GM12872 (cell line): ENCODE data around the gene FIZ1.

ENCODE experiments used
- TF ChIP-seq, protein P1 (sequence below): IDR thresholded peaks from 3 replicates; pipeline ENCODE4 v1.5.1; 2011; ENCODE audit warnings: low read depth, mild to moderate bottlenecking, low read length, moderate library complexity; ENCODE audit not compliant: insufficient read depth

Gene FIZ1

GRCh38 chr19:55626350-55626749 lies 27.0 kb upstream of the FIZ1 start:
- TF ChIP-seq, protein P1, sequence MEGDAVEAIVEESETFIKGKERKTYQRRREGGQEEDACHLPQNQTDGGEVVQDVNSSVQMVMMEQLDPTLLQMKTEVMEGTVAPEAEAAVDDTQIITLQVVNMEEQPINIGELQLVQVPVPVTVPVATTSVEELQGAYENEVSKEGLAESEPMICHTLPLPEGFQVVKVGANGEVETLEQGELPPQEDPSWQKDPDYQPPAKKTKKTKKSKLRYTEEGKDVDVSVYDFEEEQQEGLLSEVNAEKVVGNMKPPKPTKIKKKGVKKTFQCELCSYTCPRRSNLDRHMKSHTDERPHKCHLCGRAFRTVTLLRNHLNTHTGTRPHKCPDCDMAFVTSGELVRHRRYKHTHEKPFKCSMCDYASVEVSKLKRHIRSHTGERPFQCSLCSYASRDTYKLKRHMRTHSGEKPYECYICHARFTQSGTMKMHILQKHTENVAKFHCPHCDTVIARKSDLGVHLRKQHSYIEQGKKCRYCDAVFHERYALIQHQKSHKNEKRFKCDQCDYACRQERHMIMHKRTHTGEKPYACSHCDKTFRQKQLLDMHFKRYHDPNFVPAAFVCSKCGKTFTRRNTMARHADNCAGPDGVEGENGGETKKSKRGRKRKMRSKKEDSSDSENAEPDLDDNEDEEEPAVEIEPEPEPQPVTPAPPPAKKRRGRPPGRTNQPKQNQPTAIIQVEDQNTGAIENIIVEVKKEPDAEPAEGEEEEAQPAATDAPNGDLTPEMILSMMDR: no peak

DNA sequence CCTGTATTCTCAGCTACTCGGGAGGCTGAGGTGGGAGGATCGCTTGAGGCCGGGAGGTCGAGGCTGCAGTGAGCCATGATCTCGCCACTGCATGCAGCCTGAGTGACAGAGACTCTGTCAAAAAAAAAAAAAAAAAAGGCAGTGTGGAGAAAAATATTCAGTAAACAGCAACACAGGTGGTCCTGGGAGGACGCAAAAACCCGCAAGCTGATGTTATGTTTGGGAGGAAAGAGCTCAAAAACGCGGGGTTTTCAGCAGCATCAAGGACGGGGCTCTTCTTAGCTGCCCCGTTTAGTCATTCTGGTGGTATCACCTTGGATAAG lies 25.6 kb upstream of the FIZ1 start:
- TF ChIP-seq, protein P1: no peak

GRCh38 chr19:55624109-55625003 lies 25.0 kb upstream of the FIZ1 start, which contains the start of gene ZNF784:
ZNF784 (minus strand) TSS chr19:55624566; CDS start chr19:55624561, 5 bp downstream.
- TF ChIP-seq, protein P1: no peak

DNA sequence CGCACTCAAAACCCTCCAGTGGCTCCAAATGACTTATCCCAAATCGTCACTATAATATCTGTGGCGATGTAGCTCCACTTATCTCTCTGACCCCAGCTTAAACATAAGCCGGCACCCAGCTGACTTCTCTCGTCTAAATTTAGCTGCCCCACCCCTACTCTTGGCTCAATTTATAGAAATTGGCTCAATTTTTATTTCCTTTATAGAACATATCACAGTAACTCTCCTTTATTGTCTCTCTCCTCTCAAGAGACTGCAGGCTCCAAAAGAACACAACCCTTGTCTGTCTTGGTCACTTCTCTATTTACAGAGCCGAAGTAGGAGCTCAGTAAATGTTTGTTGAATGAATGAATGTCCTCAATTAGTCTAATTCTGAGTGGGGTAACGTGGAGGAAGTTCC lies 24.2 kb upstream of the FIZ1 start:
- TF ChIP-seq, protein P1: no peak

DNA sequence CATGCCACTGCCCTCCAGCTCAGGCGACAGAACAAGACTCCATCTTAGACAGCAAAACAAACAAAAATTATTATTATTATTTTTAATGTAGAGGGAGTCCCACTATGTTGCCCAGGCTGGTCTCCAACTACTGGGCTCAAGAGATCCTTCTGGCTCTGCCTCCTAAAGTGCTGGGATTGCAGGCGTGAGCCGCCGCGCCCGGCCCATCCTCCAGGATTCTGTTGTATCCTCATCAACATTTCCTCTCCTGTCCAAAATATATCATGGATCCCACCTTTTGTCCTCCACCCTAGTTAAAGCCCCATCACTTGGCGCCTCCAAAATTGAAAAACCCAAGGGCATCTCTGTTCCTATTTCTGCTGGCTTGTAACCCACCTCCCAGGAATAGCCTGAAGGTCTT lies 23.8 kb upstream of the FIZ1 start:
- TF ChIP-seq, protein P1: no peak

DNA sequence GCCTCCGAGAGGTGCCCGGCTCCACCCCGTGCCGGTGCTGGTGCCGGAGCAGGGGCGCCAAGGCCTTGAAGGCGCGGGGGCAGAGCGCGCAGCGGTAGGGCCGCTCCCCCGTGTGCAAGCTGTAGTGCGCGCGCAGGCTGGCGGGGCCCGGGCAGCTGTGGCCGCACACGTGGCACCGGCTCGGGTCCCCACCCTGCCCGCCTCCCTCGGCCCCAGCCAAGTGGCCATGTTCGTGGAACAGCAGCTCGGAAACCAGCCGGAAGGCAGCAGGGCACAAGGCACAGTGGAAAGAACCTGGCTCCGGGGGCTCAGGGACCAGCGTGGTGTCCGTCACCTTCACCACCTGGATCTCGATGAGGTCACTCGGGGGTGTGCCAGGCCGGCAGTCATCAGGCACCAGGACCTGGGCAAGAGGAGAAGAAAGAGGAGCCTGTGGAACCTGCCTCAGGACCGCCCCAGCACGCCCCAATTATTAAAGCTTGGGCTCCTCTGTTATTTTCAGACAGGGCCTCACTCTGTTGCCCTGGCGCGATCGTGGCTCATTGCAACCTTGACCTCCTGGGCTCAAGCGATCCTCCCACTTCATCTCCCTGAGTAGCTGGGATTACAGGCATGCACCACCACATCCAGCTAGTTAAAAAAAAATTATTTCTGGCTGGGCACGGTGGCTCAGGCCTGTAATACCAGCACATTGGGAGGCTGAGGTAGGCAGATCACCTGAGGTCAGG lies 23.1 kb upstream of the FIZ1 start:
- TF ChIP-seq, protein P1: no peak

GRCh38 chr19:55621673-55622231 lies 22.4 kb upstream of the FIZ1 start:
- TF ChIP-seq, protein P1: no peak
